ENCODE data around the gene KIF26A. TPM values are rescaled to one million over a fixed set of nuclear protein-coding genes. Genes with fewer than 3 reads are reported as not detected.

The KIF26A gene
- total RNA-seq, 4 donors from 2014 or later, result 2.1 to 6.1 (median 4.6) TPM

- H3K4me3 ChIP-seq, result no peak overlapping the region
- no peaks in the 10 kb centered on the region for H3K4me1 ChIP-seq
- no peak for DNase-seq (ENCODE audit: low spot score in 2 of 2)
- H3K36me3 ChIP-seq, result no peaks in the 10 kb centered on the region
- 87% methylated on average over 26 of the region's 30 CpGs for WGBS
- no peaks in the 10 kb centered on the region for H3K9me3 ChIP-seq
- TF ChIP-seq POLR2A (IDR thresholded peaks at IDR 0.05) (no peak), POLR2AphosphoS5 (IDR thresholded peaks at IDR 0.05) (no peak), EP300 (IDR thresholded peaks at IDR 0.05) (no peak), CTCF (IDR thresholded peaks at IDR 0.05) (no peak)
- H3K27me3 ChIP-seq, result peaks cover 40% of the 10 kb centered on the region
- no peak overlapping the region for H3K27ac ChIP-seq
These were observed 75.1 kb downstream of the KIF26A start for GRCh38 chr14:104213301-104214034.

GRCh38 chr14:104214431-104215218, 76.2 kb downstream of the KIF26A start:
- no peak overlapping the region for H3K27ac ChIP-seq
- no peaks in the 10 kb centered on the region for H3K9me3 ChIP-seq
- no peak overlapping the region for H3K4me3 ChIP-seq
- no peaks in the 10 kb centered on the region for H3K36me3 ChIP-seq
- no peak for TF ChIP-seq POLR2AphosphoS5 (IDR thresholded peaks at IDR 0.05)
- no peak for TF ChIP-seq CTCF (IDR thresholded peaks at IDR 0.05)
- TF ChIP-seq EP300 (IDR thresholded peaks at IDR 0.05), result no peak
- no peak for TF ChIP-seq POLR2A (IDR thresholded peaks at IDR 0.05)
- no peak for DNase-seq (ENCODE audit: low spot score in 2 of 2)
- peaks cover 44% of the 10 kb centered on the region for H3K27me3 ChIP-seq
- WGBS, result 51% methylated on average over 7 of the region's 7 CpGs
- H3K4me1 ChIP-seq, result no peaks in the 10 kb centered on the region

GRCh38 chr14:104215706-104216334, 77.4 kb downstream of the KIF26A start:
- Histone ChIP-seq H3K36me3 (no peaks in the 10 kb centered on the region), H3K27ac (no peak overlapping the region), H3K4me1 (no peaks in the 10 kb centered on the region), H3K27me3 (peaks cover 48% of the 10 kb centered on the region), H3K9me3 (no peaks in the 10 kb centered on the region), H3K4me3 (no peak overlapping the region)
- no peak for DNase-seq (ENCODE audit: low spot score in 2 of 2)
- 75% methylated on average over 10 of the region's 21 CpGs for WGBS
- no peak for TF ChIP-seq EP300 (IDR thresholded peaks at IDR 0.05)
- TF ChIP-seq CTCF (IDR thresholded peaks at IDR 0.05), result no peak
- TF ChIP-seq POLR2A (IDR thresholded peaks at IDR 0.05), result no peak
- no peak for TF ChIP-seq POLR2AphosphoS5 (IDR thresholded peaks at IDR 0.05)

GRCh38 chr14:104216457-104216856, 78.1 kb downstream of the KIF26A start:
- DNase-seq (ENCODE audit: low spot score in 2 of 2), result no peak
- H3K4me1 ChIP-seq, result no peaks in the 10 kb centered on the region
- no peak overlapping the region for H3K27ac ChIP-seq
- H3K36me3 ChIP-seq, result no peaks in the 10 kb centered on the region
- H3K4me3 ChIP-seq, result no peak overlapping the region
- TF ChIP-seq POLR2AphosphoS5 (IDR thresholded peaks at IDR 0.05), result no peak
- TF ChIP-seq EP300 (IDR thresholded peaks at IDR 0.05), result no peak
- no peak for TF ChIP-seq POLR2A (IDR thresholded peaks at IDR 0.05)
- no peak for TF ChIP-seq CTCF (IDR thresholded peaks at IDR 0.05)
- WGBS, result 64% methylated on average over 11 of the region's 14 CpGs
- H3K27me3 ChIP-seq, result peaks cover 52% of the 10 kb centered on the region
- H3K9me3 ChIP-seq, result no peaks in the 10 kb centered on the region
